CD14-positive monocyte (primary cell): ENCODE results near the gene WDFY4. TPM values are rescaled to one million over a fixed set of nuclear protein-coding genes. Genes with fewer than 3 reads are reported as not detected.

Experiments
- DNase-seq, 3 donors: peaks; one replicate each; pipeline ENCODE4 v3.0.0-alpha.2; 2011 to 2022
- H2AFZ ChIP-seq: 2 replicates; pipeline ENCODE4 v1.6.0; 2012; ENCODE audit warnings: mild to moderate bottlenecking, low read depth, low read length, inconsistent platforms; ENCODE audit not compliant: insufficient read depth, poor library complexity, severe bottlenecking
- H3K27ac ChIP-seq, 2 donors: 1 replicate in 1 of 2; 2 replicates in 1 of 2; pipeline ENCODE4 v1.5.1; 2012 to 2013; ENCODE audit warnings: low read length in 2 of 2, control low read depth in 1 of 2, inconsistent platforms in 1 of 2, low read depth in 1 of 2, mild to moderate bottlenecking in 1 of 2
- H3K27me3 ChIP-seq, 2 donors: one replicate each; pipeline versions ENCODE4 v1.6.0 to v1.6.1; 2011 to 2013; ENCODE audit warnings: low read length in 2 of 2; ENCODE audit not compliant: control insufficient read depth in 2 of 2, insufficient read depth in 2 of 2
- H3K36me3 ChIP-seq, 2 donors: replicated peaks in 1 of 2; 1 replicate in 1 of 2; 2 replicates in 1 of 2; pipeline versions ENCODE4 v1.5.1 to v1.6.1; 2012 to 2013; ENCODE audit warnings: low read length in 2 of 2, control low read depth in 1 of 2, inconsistent platforms in 1 of 2, mild to moderate bottlenecking in 1 of 2; ENCODE audit not compliant: insufficient read depth in 2 of 2, control insufficient read depth in 1 of 2
- H3K4me1 ChIP-seq, 2 donors: 1 replicate in 1 of 2; 2 replicates in 1 of 2; pipeline versions ENCODE4 v1.5.1 to v1.6.1; 2012 to 2013; ENCODE audit warnings: low read length in 2 of 2, control low read depth in 1 of 2, inconsistent platforms in 1 of 2, mild to moderate bottlenecking in 1 of 2, moderate library complexity in 1 of 2; ENCODE audit not compliant: insufficient read depth in 2 of 2, control insufficient read depth in 1 of 2
- H3K4me2 ChIP-seq: replicated peaks from 2 replicates; pipeline ENCODE3; 2012; ENCODE audit warnings: low read length, moderate library complexity, mild to moderate bottlenecking; ENCODE audit not compliant: poor library complexity, severe bottlenecking; ENCODE audit errors: extremely low read depth
- H3K4me3 ChIP-seq, 3 experiments: fragments of 200-600 bp in 1 of 3; sonication (generic) in 1 of 3; replicated peaks in 1 of 3; 1 replicate in 2 of 3; 2 replicates in 1 of 3; pipeline ENCODE4 v1.5.1; 2011 to 2013; ENCODE audit warnings: low read length in 3 of 3, mild to moderate bottlenecking in 3 of 3, control low read depth in 2 of 3, low read depth in 2 of 3, inconsistent platforms in 1 of 3, moderate library complexity in 1 of 3
- H3K79me2 ChIP-seq: 2 replicates; pipeline ENCODE4 v1.6.0; 2012; ENCODE audit warnings: mild to moderate bottlenecking, control low read depth, inconsistent platforms, low read length, moderate library complexity; ENCODE audit not compliant: insufficient read depth
- H3K9ac ChIP-seq: 2 replicates; pipeline ENCODE4 v1.6.0; 2017; ENCODE audit warnings: low read length, mild to moderate bottlenecking; ENCODE audit not compliant: insufficient read depth, poor library complexity, severe bottlenecking
- H3K9me3 ChIP-seq, 2 donors: replicated peaks in 1 of 2; 1 replicate in 1 of 2; 2 replicates in 1 of 2; pipeline versions ENCODE4 v1.5.1 to v1.6.1; 2012 to 2013; ENCODE audit warnings: low read length in 2 of 2, control low read depth in 1 of 2; ENCODE audit not compliant: control insufficient read depth in 1 of 2, insufficient read depth in 1 of 2
- H4K20me1 ChIP-seq: 2 replicates; pipeline ENCODE4 v1.6.0; 2012; ENCODE audit warnings: mild to moderate bottlenecking, low read length, control low read depth, moderate library complexity; ENCODE audit not compliant: insufficient read depth
- H3K27ac Mint-ChIP-seq, 7 donors: one replicate each; pipeline ENCODE4 v1.8.0; 2020; ENCODE audit warnings: mild to moderate bottlenecking in 7 of 7, mixed read lengths in 7 of 7, moderate library complexity in 6 of 7, inconsistent platforms in 2 of 7
- H3K27me3 Mint-ChIP-seq, 3 donors: one replicate each; pipeline ENCODE4 v1.8.0; 2021 to 2022; ENCODE audit warnings: low read depth in 3 of 3, mild to moderate bottlenecking in 3 of 3, mixed read lengths in 3 of 3, moderate library complexity in 3 of 3, inconsistent platforms in 1 of 3
- H3K36me3 Mint-ChIP-seq, 2 donors: one replicate each; pipeline ENCODE4 v1.8.0; 2020; ENCODE audit warnings: mixed read lengths in 2 of 2, inconsistent platforms in 1 of 2, mild to moderate bottlenecking in 1 of 2
- H3K4me1 Mint-ChIP-seq: one replicate; pipeline ENCODE4 v1.8.0; 2020; ENCODE audit warnings: mild to moderate bottlenecking, mixed read lengths
- H3K4me3 Mint-ChIP-seq, 2 donors: one replicate each; pipeline ENCODE4 v1.8.0; 2020; ENCODE audit warnings: mild to moderate bottlenecking in 2 of 2, mixed read lengths in 2 of 2, moderate library complexity in 1 of 2
- H3K9me3 Mint-ChIP-seq, 7 donors: one replicate each; pipeline ENCODE4 v1.8.0; 2020 to 2022; ENCODE audit warnings: mixed read lengths in 7 of 7, mild to moderate bottlenecking in 6 of 7, moderate library complexity in 6 of 7, inconsistent platforms in 2 of 7
- CTCF ChIP-seq: fragments of 200-600 bp; IDR thresholded peaks from one replicate; pipeline ENCODE4 v1.8.0; 2022; ENCODE audit warnings: antibody characterized with exemption, mild to moderate bottlenecking
- WGBS: methylation state at CpG from one replicate; pipeline ENCODE4 v1.1.5; 2013; ENCODE audit warnings: missing lambda C conversion rate; ENCODE audit not compliant: insufficient coverage; 5-methylcytosine and 5-hydroxymethylcytosine counted together
- intact Hi-C, 2 donors: fragments of 100-400 bp; cut with micrococcal nuclease; formaldehyde crosslinking; loops; one replicate each; pipeline versions ENCODE4 v1.15.0 to v1.15.1; 2023
- polyA plus RNA-seq, 3 donors: library from polyadenylated mRNA; depleted of rRNA in 1 of 3; unstranded in 2 of 3; stranded (reverse) in 1 of 3; fragments of 300-500 nt in 2 of 3; fragments of >200 nt in 1 of 3; fragmentation: Illumina TruSeq in 2 of 3; gene quantifications; 1 replicate in 2 of 3; 2 replicates in 1 of 3; pipeline ENCODE4 v1.2.3, GENCODE V29; 2012 to 2021

The WDFY4 gene
- polyA plus RNA-seq, 3 donors = 7.5 to 36.1 (median 9.8) TPM

- intact Hi-C loops = no loop called here
- Mint-ChIP-seq H3K27ac (peak overlapping the region in 2 of 7 donors; percentile 29 to 51), H3K36me3 (peaks cover 84 to 91% of the 10 kb centered on the region in 2 donors)
Measured at GRCh38 chr10:48836605-48837004, 151.9 kb downstream of the WDFY4 start.

GRCh38 chr10:48838834-48839233 lies 154.2 kb downstream of the WDFY4 start:
- H3K36me3 ChIP-seq = peaks cover 92 to 100% of the 10 kb centered on the region in 2 donors
- peaks cover 0 to 3% (median 0%) of the 10 kb centered on the region in 3 donors for H3K27me3 Mint-ChIP-seq

More at GRCh38 chr10:48836605-48837004, 151.9 kb downstream of the WDFY4 start:
- Histone ChIP-seq H3K36me3 (peaks cover 94 to 100% of the 10 kb centered on the region in 2 donors), H2AFZ (no peak overlapping the region), H3K9ac (no peak overlapping the region), H4K20me1 (no peaks in the 10 kb centered on the region), H3K4me1 (no peaks in the 10 kb centered on the region), H3K79me2 (no peaks in the 10 kb centered on the region), H3K27me3 (no peaks in the 10 kb centered on the region), H3K27ac (no peak overlapping the region), H3K4me3 (no peak overlapping the region), H3K4me2 (no peak overlapping the region), H3K9me3 (no peaks in the 10 kb centered on the region)
- no peaks in the 10 kb centered on the region for H3K4me1 Mint-ChIP-seq
- TF ChIP-seq CTCF = no peak
- H3K9me3 Mint-ChIP-seq = peaks cover 0 to 6% (median 4%) of the 10 kb centered on the region in 7 donors
- no CpG with 5 or more reads among the region's 2 CpGs for WGBS
- DNase-seq = no peak
- peaks cover 0 to 3% (median 0%) of the 10 kb centered on the region in 3 donors for H3K27me3 Mint-ChIP-seq
- no peak overlapping the region for H3K4me3 Mint-ChIP-seq

More at GRCh38 chr10:48838834-48839233, 154.2 kb downstream of the WDFY4 start:
- Histone ChIP-seq H2AFZ (no peak overlapping the region), H3K27ac (no peak overlapping the region), H4K20me1 (no peaks in the 10 kb centered on the region), H3K9ac (no peak overlapping the region), H3K79me2 (no peaks in the 10 kb centered on the region), H3K27me3 (no peaks in the 10 kb centered on the region), H3K4me3 (no peak overlapping the region), H3K9me3 (no peaks in the 10 kb centered on the region), H3K4me2 (no peak overlapping the region), H3K4me1 (no peaks in the 10 kb centered on the region)
- 82% methylated on average over 5 of the region's 5 CpGs for WGBS
- H3K9me3 Mint-ChIP-seq = no peaks in the 10 kb centered on the region
- no peak overlapping the region for H3K4me3 Mint-ChIP-seq
- intact Hi-C loops = no loop called here
- H3K27ac Mint-ChIP-seq = peak overlapping the region in 3 of 7 donors; percentile 7 to 36 (median 27)
- TF ChIP-seq CTCF = no peak
- no peak for DNase-seq
- H3K4me1 Mint-ChIP-seq = no peaks in the 10 kb centered on the region
- H3K36me3 Mint-ChIP-seq = peaks cover 82 to 92% of the 10 kb centered on the region in 2 donors
